NOMO-1 (cell line): ENCODE results near the gene NUDT16L1.

Experiments used
- DNase-seq, 2 experiments: peaks; one replicate each; lab custom pipeline; 2025; ENCODE audit not compliant: unreplicated experiment in 2 of 2; lab: John Stamatoyannopoulos, UW

Gene NUDT16L1

GRCh38 chr16:4693296-4693955 is at the start of gene NUDT16L1:
Gene NUDT16L1, plus strand, starts transcription at chr16:4693562. Its CDS starts 165 bp downstream, at chr16:4693727.
- peak; percentile 95 to 97 for DNase-seq

GRCh38 chr16:4646773-4647643 is 46.4 kb upstream of the NUDT16L1 start:
- DNase-seq = no peak

DNA sequence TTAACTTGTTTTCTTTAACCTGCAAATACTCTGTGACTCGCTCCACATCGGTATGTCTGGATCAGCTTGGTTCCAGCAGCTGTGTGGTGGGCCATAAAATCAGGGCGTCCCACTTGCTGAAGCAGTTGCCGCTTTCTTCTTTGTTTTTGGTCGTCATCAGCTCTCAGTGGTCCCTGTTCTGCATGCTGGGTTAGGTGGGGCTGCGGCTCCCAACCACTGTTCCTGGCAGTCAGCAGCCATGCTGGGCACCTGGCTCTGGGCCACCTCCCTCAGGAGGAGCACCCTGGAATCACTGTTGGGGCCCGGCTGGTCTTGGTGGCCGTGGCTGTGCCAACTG is 45.8 kb upstream of the NUDT16L1 start:
- DNase-seq = no peak

- no peak for DNase-seq
Measured at GRCh38 chr16:4648917-4649316, 44.4 kb upstream of the NUDT16L1 start.

- no peak for DNase-seq
Measured at GRCh38 chr16:4649744-4650442, 43.5 kb upstream of the NUDT16L1 start.

DNA sequence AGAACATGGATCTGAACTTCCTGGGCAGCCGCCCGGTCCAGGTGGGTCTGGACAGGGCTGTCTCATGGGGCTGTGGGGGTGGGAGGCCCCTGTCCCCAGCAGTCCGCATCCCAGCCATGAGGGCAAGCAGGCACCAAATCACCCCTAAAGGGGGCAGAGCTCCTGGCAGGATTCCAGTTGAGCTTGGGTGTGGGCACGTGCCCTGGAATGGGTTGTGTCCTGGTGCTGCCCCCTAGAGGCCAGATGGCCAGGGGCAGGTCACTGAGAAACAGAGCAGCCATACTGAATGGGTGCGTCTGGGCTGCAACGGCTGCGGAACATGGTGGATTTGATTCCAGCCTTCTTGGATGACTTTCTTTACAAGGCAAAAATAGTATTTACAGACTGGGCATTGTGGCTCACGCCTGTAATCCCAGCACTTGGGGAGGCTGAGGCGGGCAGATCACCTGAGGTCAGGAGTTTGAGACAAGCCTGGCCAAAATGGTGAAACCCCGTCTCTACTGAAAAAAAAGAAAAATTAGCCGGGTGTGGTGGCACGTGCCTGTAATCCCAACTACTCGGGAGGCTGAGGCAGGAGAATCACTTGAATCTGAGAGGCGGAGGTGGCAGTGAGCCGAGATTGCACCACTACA is 42.8 kb upstream of the NUDT16L1 start:
- peak; percentile 29 to 44 for DNase-seq

DNA sequence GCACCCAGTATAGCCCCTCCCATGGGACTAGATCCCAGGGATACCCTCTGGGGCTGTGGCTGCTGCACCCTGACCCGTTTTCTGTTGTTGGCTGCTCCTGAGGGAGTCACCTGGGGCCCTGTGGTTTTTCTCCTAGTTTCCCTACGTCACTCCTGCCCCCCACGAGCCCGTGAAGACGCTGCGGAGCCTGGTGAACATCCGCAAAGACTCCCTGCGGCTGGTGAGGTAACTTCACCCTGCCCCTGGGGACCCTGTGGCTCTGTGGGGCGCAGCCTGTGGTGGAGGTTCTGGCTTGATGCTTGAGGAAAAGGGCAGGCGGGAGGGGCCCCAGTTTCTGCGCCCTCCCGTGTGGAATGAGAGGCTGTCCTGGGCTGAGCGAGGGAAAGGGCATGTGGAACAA is 41.5 kb upstream of the NUDT16L1 start:
- DNase-seq = no peak

DNA sequence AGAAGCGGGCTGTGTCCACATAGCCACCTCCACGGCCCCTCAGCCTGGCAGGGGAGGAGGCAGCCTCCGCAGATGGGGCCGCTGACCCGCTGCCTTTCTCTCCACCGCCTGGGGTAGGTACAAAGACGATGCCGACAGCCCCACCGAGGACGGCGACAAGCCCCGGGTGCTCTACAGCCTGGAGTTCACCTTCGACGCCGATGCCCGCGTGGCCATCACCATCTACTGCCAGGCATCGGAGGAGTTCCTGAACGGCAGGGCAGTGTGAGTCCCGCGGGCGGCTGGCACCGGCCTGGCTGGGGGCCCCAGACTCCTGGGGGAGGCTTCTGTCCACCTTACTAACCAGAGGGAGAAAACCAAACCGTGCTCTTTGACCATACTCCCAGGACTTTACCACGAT is 40.8 kb upstream of the NUDT16L1 start:
- no peak for DNase-seq

DNA sequence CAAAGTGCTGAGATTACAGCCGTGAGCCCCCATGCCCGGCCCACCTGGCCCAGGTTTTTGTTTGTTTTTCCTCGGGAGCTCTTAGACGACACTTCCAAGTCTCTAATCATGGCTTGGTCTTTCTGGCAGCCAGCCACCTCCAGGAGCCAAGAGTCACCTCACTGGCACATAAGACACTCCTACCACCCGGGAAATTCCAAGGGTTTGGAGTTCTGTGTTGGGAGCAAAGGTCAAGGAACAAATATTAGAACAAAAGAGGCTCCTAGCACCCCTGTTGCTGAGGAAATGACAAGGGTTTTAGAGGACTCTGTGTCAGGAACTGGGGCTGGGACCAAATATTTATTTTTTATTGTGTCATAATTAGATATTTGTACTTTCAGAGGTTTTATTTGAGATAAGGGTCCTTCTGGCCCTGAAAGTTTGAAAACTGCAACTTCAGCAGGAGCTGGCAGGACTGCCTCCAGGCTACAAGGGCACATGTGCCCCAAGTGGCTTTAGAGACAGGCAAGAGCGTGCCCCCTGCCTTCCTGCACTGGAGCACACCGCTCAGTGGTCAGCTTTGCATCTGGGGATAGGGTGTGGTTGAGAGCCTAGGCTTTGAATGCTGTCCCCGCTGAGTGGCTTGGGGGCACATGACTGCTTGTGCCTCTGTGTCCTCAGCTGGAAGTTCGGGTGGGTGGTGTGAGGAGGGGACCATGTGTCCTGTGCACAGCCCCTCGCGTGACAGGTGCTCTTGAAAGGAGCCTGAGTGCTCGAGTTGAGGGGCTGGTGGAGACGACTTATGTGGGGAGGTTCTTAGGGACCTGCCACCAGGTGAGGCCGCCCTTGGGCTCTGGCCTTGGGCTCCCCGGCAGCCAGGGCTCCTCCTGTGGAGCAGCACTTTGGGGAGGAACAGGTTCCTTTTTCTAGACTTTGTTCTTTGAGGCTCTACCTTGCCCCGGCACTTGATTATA is 39.1 kb upstream of the NUDT16L1 start:
- no peak for DNase-seq

DNA sequence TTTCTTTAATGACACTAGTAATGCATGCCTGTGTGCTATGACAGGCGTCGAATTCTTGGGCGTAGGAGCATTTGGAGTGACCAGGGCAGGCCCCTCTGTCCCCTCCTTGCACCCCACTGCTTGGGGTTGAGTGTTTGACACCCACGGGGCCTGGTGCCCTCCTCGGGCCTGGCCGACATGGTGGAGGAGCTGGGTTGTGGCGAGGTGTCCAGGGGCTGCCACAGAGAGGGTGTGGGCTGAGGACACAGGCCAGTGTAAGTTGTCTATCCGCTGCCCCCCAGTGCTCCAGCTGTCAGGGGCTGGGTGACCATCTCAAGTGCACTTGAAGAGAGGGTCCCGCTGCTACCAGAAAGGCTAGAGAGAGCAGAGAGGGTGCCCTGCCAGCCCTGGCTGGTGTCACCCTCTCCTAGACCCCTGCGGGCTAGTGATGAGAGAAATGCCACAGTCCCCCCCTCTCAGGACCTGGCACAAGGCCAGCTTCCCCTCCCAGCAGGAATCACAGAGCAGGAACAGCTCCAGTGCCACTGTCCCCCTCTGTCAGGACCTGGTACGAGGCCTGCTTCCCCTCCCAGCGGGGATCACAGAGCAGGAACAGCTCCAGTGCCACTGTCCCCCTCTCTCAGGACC is 38.3 kb upstream of the NUDT16L1 start:
- no peak for DNase-seq

GRCh38 chr16:4655801-4656200 is 37.6 kb upstream of the NUDT16L1 start:
- no peak for DNase-seq

- DNase-seq = no peak
Measured at GRCh38 chr16:4656221-4656620, 37.1 kb upstream of the NUDT16L1 start.

DNA sequence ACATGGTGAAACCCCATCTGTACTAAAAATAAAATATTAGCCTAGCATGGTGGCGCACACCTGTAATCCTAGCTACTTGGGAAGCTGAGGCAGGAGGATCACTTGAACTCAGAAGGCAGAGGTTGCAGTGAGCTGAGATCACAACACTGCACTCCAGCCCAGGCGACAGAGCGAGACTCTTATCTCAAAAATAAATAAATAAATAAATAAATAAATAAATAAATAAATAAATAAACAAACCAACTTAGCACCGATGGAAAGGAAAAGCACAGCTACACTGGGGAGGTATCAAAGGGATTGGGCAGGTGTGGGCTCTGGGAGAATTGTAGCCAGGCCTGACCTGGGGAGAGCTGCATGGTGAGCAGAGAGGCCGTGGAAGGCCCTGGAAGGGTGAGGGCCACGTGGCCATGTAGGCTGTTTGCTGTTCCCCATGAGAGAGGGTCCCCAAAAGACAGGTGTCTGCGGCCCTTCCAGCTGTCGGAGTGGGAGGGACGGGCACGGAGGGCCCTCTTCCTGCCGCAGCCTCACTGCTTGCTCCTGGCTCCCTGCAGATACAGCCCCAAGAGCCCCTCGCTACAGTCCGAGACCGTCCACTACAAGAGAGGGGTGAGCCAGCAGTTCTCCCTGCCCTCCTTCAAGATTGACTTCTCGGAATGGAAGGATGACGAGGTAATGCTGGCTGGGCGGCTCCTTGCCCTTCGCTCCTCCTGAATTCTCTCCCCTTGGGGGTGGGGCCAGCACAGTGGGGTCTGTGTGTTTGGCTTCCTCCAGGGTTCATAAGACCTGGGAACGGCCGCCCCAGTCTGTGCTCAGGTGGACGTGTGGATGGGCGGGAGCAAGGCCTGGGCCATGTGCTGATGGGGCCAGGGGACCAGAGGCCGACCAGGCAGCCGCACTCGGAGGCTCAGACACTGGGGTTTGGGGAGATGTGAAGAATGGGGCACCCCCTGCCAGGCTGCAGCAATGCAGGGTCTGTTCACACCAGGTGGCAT is 36.4 kb upstream of the NUDT16L1 start:
- no peak for DNase-seq

DNA sequence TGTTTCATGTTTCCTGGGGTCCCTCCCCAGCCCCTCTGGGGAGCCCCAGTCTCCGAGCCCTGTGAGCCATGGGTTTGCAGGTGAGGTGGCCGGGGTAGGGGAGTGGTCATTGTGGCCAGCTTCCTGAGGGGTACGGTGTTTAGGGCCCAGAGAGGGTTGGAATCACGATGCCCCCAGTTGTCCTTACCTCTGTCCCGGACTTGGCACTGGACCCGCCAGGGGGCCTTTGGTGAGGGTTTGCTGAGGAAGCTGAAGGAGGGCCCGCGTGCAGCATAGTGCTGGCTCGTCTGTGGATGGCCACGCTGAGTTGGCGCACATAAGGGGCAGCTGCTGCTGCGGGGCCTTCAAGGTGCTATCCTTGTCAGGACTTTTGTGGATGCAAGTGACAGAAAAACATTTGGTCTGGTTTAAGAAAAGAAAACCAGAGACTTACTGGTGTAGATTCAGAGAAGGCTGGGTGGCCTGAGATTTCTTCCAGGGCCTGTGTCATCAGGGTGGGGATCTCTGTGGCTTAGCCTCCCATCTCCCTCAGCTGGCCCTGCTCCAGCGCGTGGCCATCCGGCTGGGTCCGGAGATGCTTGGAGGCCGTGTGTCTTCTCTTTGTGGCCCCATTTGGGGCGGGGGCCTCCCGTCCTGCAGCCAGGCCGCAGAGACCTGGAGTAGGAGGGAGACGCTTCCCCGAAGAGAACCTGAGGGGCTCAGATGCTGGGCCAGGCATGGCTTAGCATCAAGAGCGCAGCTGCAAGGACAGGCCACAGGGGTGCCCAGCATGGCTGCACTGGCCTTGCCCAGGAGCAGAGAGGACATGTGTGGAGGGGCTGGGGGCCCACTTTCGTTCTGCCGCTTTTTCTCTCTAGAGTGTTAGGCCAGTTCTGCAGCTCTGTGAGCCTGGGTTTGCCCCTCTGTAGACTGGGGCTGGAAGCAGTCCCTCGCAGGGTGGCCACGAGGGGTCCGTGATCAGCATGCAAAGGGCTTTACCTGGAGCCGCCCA is 33.7 kb upstream of the NUDT16L1 start:
- no peak for DNase-seq

- DNase-seq = no peak
Measured at GRCh38 chr16:4660454-4661007, 32.8 kb upstream of the NUDT16L1 start.

DNA sequence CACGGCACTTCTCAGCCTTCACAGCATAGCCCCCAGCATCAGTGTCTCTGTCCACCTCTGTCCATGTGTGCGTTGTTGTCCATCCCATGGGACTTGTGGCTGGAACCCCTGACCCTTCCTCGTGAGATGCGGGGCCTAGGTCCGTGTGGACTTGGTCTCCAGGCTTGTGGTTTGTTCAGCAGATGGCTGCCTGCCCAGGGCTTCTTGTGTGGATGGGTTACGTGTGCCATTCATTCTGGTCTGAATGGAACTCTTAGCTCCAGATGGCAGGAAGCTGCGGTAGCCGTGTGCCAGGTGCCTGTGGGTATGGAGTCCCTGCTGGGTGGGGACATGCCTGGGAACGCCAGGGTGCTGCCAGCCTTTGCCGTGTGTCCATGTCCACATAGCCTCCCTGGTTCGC is 31.7 kb upstream of the NUDT16L1 start:
- DNase-seq = no peak

- no peak for DNase-seq
Measured at GRCh38 chr16:4663465-4663776, 29.9 kb upstream of the NUDT16L1 start.
